ENCODE data around the gene NRARP.

GRCh38 chr9:137278721-137279711 is 23.1 kb downstream of the NRARP start:
- TF ChIP-seq POLR2A (IDR thresholded peaks at IDR 0.05; ENCODE audit: low read length) (no peak), GATA1 (IDR thresholded peaks at IDR 0.05; ENCODE audit: low read depth, low read length) (no peak)
